A549 (cell line): ENCODE data around the gene PTPN1. TPM values are rescaled to one million over a fixed set of nuclear protein-coding genes. Genes with fewer than 3 reads are reported as not detected.

ENCODE experiments used
- ATAC-seq, 2 experiments: fragments of 200-7000 bp in 1 of 2; fragments of >200 bp in 1 of 2; cut with Nextera tagmentation in 1 of 2; cut with Tn5 transposase in 1 of 2; 3 replicates each; pipeline versions ENCODE4 v1.8.0 to v1.9.1; 2018 to 2020; ENCODE audit warnings: mild to moderate bottlenecking in 1 of 2, moderate library complexity in 1 of 2
- CTCF ChIA-PET: fragments of 300-600 bp; sonication (Branson Sonifier 250); formaldehyde crosslinking; extraction: SDS; loops from one replicate; lab custom pipeline; 2021; ENCODE audit warnings: antibody characterized with exemption, inconsistent platforms; lab: Yijun Ruan, JAX
- POLR2A ChIA-PET: fragments of 350-600 bp; formaldehyde crosslinking; extraction: SDS; loops from one replicate; lab custom pipeline; 2021; ENCODE audit warnings: antibody characterized with exemption, inconsistent platforms; lab: Yijun Ruan, JAX
- DNase-seq, 2 experiments: peaks; one replicate each; pipeline versions ENCODE4 v3.0.0 to v3.0.0-alpha.2; 2011 to 2016; ENCODE audit warnings: low read depth in 1 of 2, low spot score in 1 of 2
- FAIRE-seq: peaks from 2 replicates; lab custom pipeline; 2011; peaks lifted over from hg19 to GRCh38; lab: Jason Lieb, UNC
- H3K27ac ChIP-seq, 2 experiments: fragments of >200 bp; sonication (Bioruptor Twin); formaldehyde crosslinking; 3 replicates each; pipeline ENCODE4 v1.5.1; 2016 to 2017
- H3K4me1 ChIP-seq: fragments of >200 bp; sonication (Bioruptor Twin); formaldehyde crosslinking; 3 replicates; pipeline ENCODE4 v1.6.1; 2016
- H3K4me2 ChIP-seq: fragments of >200 bp; sonication (Bioruptor Twin); formaldehyde crosslinking; 3 replicates; pipeline ENCODE4 v1.6.1; 2016
- H3K4me3 ChIP-seq: fragments of >200 bp; sonication (Bioruptor Twin); formaldehyde crosslinking; 3 replicates; pipeline ENCODE4 v1.5.1; 2016
- H3K9me3 ChIP-seq: fragments of >200 bp; sonication (Bioruptor Twin); formaldehyde crosslinking; 3 replicates; pipeline ENCODE4 v1.6.1; 2016
- ATOH8 ChIP-seq: fragments of 250-450 bp; sonication (Bioruptor Pico); IDR thresholded peaks from 2 replicates; pipeline ENCODE4 v1.5.0; 2020; ENCODE audit warnings: low read depth, mild to moderate bottlenecking, moderate library complexity
- BCL3 ChIP-seq: fragments of >200 bp; sonication (Bioruptor Twin); formaldehyde crosslinking; IDR thresholded peaks from 3 replicates; pipeline ENCODE4 v1.6.1; 2016
- CEBPB ChIP-seq, 2 experiments: fragments of >200 bp in 1 of 2; sonication (Bioruptor Twin) in 1 of 2; formaldehyde crosslinking in 1 of 2; IDR thresholded peaks; 2 replicates each; pipeline ENCODE4 v1.6.1; 2012 to 2016
- CHD4 ChIP-seq: fragments of 200-600 bp; sonication (generic); IDR thresholded peaks from 2 replicates; pipeline ENCODE4 v1.6.1; 2016; ENCODE audit warnings: antibody characterized with exemption, mild to moderate bottlenecking, borderline replicate concordance
- EHF ChIP-seq: fragments of 250-450 bp; sonication (Bioruptor Pico); IDR thresholded peaks from 2 replicates; pipeline ENCODE4 v1.5.0; 2020; ENCODE audit warnings: mild to moderate bottlenecking
- EHMT2 ChIP-seq: fragments of 200-600 bp; sonication (generic); IDR thresholded peaks from 2 replicates; pipeline ENCODE4 v1.6.1; 2016; ENCODE audit warnings: antibody characterized with exemption, low read depth, mild to moderate bottlenecking, moderate library complexity
- ELK1 ChIP-seq: fragments of 150-350 bp; IDR thresholded peaks from 2 replicates; pipeline ENCODE4 v1.6.1; 2014; ENCODE audit warnings: low read depth, mild to moderate bottlenecking, low read length
- FOSL2 ChIP-seq, 2 experiments: fragments of 450-650 bp in 1 of 2; fragments of >200 bp in 1 of 2; sonication (Bioruptor Twin) in 1 of 2; formaldehyde crosslinking; IDR thresholded peaks; 2 replicates each; pipeline versions ENCODE4 v1.5.0 to v1.6.1; 2016 to 2020; ENCODE audit warnings: mild to moderate bottlenecking in 1 of 2, moderate library complexity in 1 of 2
- HES2 ChIP-seq: fragments of >200 bp; sonication (Bioruptor Twin); formaldehyde crosslinking; IDR thresholded peaks from 2 replicates; pipeline ENCODE4 v1.6.1; 2016
- HMGXB4 ChIP-seq: fragments of 250-450 bp; sonication (Bioruptor Pico); IDR thresholded peaks from 2 replicates; pipeline ENCODE4 v1.5.0; 2021; ENCODE audit warnings: mild to moderate bottlenecking, moderate library complexity, borderline replicate concordance
- HOXA7 ChIP-seq: fragments of 250-450 bp; sonication (Bioruptor Pico); IDR thresholded peaks from 2 replicates; pipeline ENCODE4 v1.5.0; 2020; ENCODE audit warnings: mild to moderate bottlenecking, moderate library complexity
- HOXB5 ChIP-seq: fragments of 250-450 bp; sonication (Bioruptor Pico); IDR thresholded peaks from 2 replicates; pipeline ENCODE4 v1.5.0; 2020; ENCODE audit warnings: mild to moderate bottlenecking, moderate library complexity
- JUN ChIP-seq, 2 experiments: fragments of >200 bp; sonication (Bioruptor Twin); formaldehyde crosslinking; IDR thresholded peaks; 2 replicates in 1 of 2; 3 replicates in 1 of 2; pipeline ENCODE4 v1.6.1; 2016 to 2017
- JUNB ChIP-seq: fragments of >200 bp; sonication (Bioruptor Twin); formaldehyde crosslinking; IDR thresholded peaks from 2 replicates; pipeline ENCODE4 v1.6.1; 2016
- MAFK ChIP-seq: fragments of 450-650 bp; IDR thresholded peaks from 2 replicates; pipeline ENCODE4 v1.6.1; 2014; ENCODE audit not compliant: partially characterized antibody
- MAZ ChIP-seq: fragments of 150-350 bp; IDR thresholded peaks from 2 replicates; pipeline ENCODE4 v1.6.1; 2014; ENCODE audit warnings: antibody characterized with exemption, low read depth, low read length, borderline replicate concordance
- NFE2L2 ChIP-seq: fragments of 150-350 bp; conservative IDR thresholded peaks from 2 replicates; pipeline ENCODE4 v1.6.1; 2014; ENCODE audit warnings: low read length
- NPAS2 ChIP-seq: fragments of 250-450 bp; sonication (Bioruptor Pico); IDR thresholded peaks from 2 replicates; pipeline ENCODE4 v1.8.0; 2022; ENCODE audit warnings: mild to moderate bottlenecking, moderate library complexity, borderline replicate concordance
- NR3C1 ChIP-seq: fragments of >200 bp; sonication (Bioruptor Twin); formaldehyde crosslinking; IDR thresholded peaks from 3 replicates; pipeline ENCODE4 v1.6.1; 2017
- RARB ChIP-seq: fragments of 250-450 bp; sonication (Bioruptor Pico); IDR thresholded peaks from 2 replicates; pipeline ENCODE4 v1.8.0; 2021; ENCODE audit warnings: mild to moderate bottlenecking, moderate library complexity
- SMC3 ChIP-seq: fragments of >200 bp; sonication (Bioruptor Twin); formaldehyde crosslinking; IDR thresholded peaks from 3 replicates; pipeline ENCODE4 v1.6.1; 2018; ENCODE audit warnings: inconsistent platforms
- TFCP2L1 ChIP-seq: fragments of 250-450 bp; sonication (Bioruptor Pico); IDR thresholded peaks from 2 replicates; pipeline ENCODE4 v1.5.0; 2021; ENCODE audit warnings: mild to moderate bottlenecking
- ZC3H11A ChIP-seq: fragments of 450-650 bp; IDR thresholded peaks from 2 replicates; pipeline ENCODE4 v1.6.1; 2014; ENCODE audit warnings: antibody characterized with exemption, mild to moderate bottlenecking
- ZNF302 ChIP-seq: fragments of 250-450 bp; sonication (Bioruptor Pico); IDR thresholded peaks from 2 replicates; pipeline ENCODE4 v1.9.0; 2021; ENCODE audit warnings: inconsistent platforms, mild to moderate bottlenecking, moderate library complexity
- ZSCAN20 ChIP-seq: fragments of 250-450 bp; sonication (Bioruptor Pico); IDR thresholded peaks from 2 replicates; pipeline ENCODE4 v1.8.0; 2022; ENCODE audit warnings: mild to moderate bottlenecking, moderate library complexity
- WGBS: methylation state at CpG from one replicate; pipeline ENCODE4 v1.1.6; 2017; ENCODE audit errors: missing lambda C conversion rate; 5-methylcytosine and 5-hydroxymethylcytosine counted together
- polyA plus RNA-seq, 4 experiments: library from polyadenylated mRNA; depleted of rRNA in 3 of 4; stranded (reverse); fragments of >200 nt; fragmentation: RNase III in 1 of 4; extraction: RNeasy Plus Mini Kit Qiagen cat#74134 plus additional on column Dnase treatment in 1 of 4; gene quantifications; 2 replicates in 3 of 4; 3 replicates in 1 of 4; pipeline ENCODE4 v1.2.3, GENCODE V29; 2011 to 2017
- TF ChIP-seq, protein P1 (sequence below): IDR thresholded peaks from 2 replicates; pipeline ENCODE4 v1.6.1; 2012; ENCODE audit warnings: low read depth, borderline replicate concordance

PTPN1 gene
- polyA plus RNA-seq, 2 of the 4 experiments (the other 2 are of a cell fraction) = 23.2 to 24.3 TPM

- Histone ChIP-seq H3K27ac (no peak overlapping the region), H3K4me3 (no peak overlapping the region)
- TF ChIP-seq NR3C1 (no peak), HMGXB4 (CRISPR knock-in tag) (no peak), EHMT2 (no peak), ELK1 (no peak), MAZ (no peak), CHD4 (no peak), FOSL2 (IDR thresholded peaks at IDR 0.05) (no peak), FOSL2 (CRISPR knock-in tag; IDR thresholded peaks at IDR 0.05) (no peak), JUNB (no peak), NFE2L2 (no peak)
- TF ChIP-seq, all 56 proteins: peak for 0
- Histone ChIP-seq H3K4me1 (peaks cover 3% of the 10 kb centered on the region; the same call in 1 of the 3 replicates), H3K4me2 (no peak overlapping the region), H3K9me3 (peaks cover 4% of the 10 kb centered on the region; the same call in 1 of the 3 replicates)
- no peak for ATAC-seq
- WGBS = 84% methylated on average over 4 of the region's 4 CpGs
- CTCF ChIA-PET = interaction anchor here (0.6 to 3.9 kb wide), 7 partner anchors 8 to 127 kb away, joined by 3 to 11 read pairs (median 4); no protein-coding TSS in a partner anchor
- no peak for DNase-seq
- POLR2A ChIA-PET = no interaction called here
- FAIRE-seq = no peak
These were observed 22.8 kb upstream of the PTPN1 start for GRCh38 chr20:50487397-50487796.

DNA sequence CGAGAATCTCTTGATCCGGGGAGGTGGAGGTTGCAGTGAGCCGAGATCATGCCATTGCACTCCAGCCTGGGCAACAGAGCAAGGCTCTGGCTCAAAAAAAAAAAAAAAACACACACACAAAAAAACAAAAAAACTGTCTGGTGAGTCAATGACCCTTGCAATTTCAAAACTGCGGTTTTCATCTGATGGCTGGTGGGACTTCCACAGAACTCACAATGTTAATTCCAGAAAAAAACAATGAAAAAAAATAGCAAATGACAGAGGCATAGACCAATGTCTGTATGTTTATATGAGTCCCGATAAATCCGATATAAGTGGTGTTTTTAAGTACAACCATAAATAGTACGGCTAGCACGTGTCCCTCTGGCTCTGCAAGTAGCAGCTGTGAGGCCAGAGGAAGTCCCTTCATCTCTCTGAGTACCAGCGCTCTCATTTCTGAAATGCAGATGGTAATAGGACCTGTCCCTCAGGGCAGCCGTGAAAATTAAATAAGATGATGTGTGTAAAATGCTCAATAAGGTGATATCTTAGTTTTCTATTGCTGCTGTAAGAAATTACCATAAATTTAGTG is 21.9 kb upstream of the PTPN1 start:
- no peak for DNase-seq
- no peak overlapping the region for H3K27ac ChIP-seq
- 84% methylated on average over 10 of the region's 10 CpGs for whole genome bisulfite sequencing
- no peak for FAIRE-seq
- H3K9me3 ChIP-seq = peaks cover 4% of the 10 kb centered on the region; the same call in 1 of the 3 replicates
- H3K4me3 ChIP-seq = no peak overlapping the region
- no peak for TF ChIP-seq SMC3
- TF ChIP-seq FOSL2 (IDR thresholded peaks at IDR 0.05) = no peak
- TF ChIP-seq FOSL2 (CRISPR knock-in tag; IDR thresholded peaks at IDR 0.05) = no peak
- no peak for TF ChIP-seq RARB (CRISPR knock-in tag)
- TF ChIP-seq HES2 = no peak
- no peak for TF ChIP-seq NR3C1
- no peak for TF ChIP-seq ZNF302 (CRISPR knock-in tag)
- no peak for TF ChIP-seq ZSCAN20
- TF ChIP-seq EHF (CRISPR knock-in tag) = no peak
- no peak for TF ChIP-seq NPAS2 (CRISPR knock-in tag)
- TF ChIP-seq ZC3H11A = no peak
- TF ChIP-seq BCL3 = no peak
- TF ChIP-seq CEBPB (IDR thresholded peaks at IDR 0.05) = no peak
- TF ChIP-seq TFCP2L1 = no peak
- no peak for TF ChIP-seq EHMT2
- no peak for TF ChIP-seq MAFK
- TF ChIP-seq JUN (IDR thresholded peaks at IDR 0.05) = no peak
- no peak for TF ChIP-seq HOXA7 (CRISPR knock-in tag)
- TF ChIP-seq, protein P1, sequence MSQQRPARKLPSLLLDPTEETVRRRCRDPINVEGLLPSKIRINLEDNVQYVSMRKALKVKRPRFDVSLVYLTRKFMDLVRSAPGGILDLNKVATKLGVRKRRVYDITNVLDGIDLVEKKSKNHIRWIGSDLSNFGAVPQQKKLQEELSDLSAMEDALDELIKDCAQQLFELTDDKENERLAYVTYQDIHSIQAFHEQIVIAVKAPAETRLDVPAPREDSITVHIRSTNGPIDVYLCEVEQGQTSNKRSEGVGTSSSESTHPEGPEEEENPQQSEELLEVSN = no peak
- no peak for TF ChIP-seq HOXB5 (CRISPR knock-in tag)
- no peak for TF ChIP-seq ATOH8 (CRISPR knock-in tag)
- POLR2A ChIA-PET = no interaction called here
- H3K4me1 ChIP-seq = peaks cover 12% of the 10 kb centered on the region
- ATAC-seq = no peak
- no peak overlapping the region for H3K4me2 ChIP-seq
- CTCF ChIA-PET = interaction anchor here (1.7 to 3.9 kb wide), 2 partner anchors 9 to 100 kb away, joined by 8 to 11 read pairs; no protein-coding TSS in a partner anchor
